Adrenal gland (tissue), 12 donors: ENCODE measurements around the gene AASDH. TPM values are rescaled to one million over a fixed set of nuclear protein-coding genes. Genes with fewer than 3 reads are reported as not detected.

Experiments
- DNase-seq, 7 donors: peaks; one replicate each; pipeline ENCODE4 v3.0.0-alpha.2; 2019 to 2020
- H3K27ac ChIP-seq, 5 donors: fragments of 200-600 bp; sonication (generic) in 4 of 5; 1 replicate in 3 of 5; 2 replicates in 2 of 5; pipeline versions ENCODE4 v1.5.1 to v1.8.0; 2016 to 2020; ENCODE audit warnings: mild to moderate bottlenecking in 1 of 5
- H3K27me3 ChIP-seq: fragments of 200-600 bp; 2 replicates; pipeline ENCODE4 v1.8.0; 2021
- H3K36me3 ChIP-seq, 2 donors: fragments of 200-600 bp; replicated peaks in 1 of 2; 1 replicate in 1 of 2; 2 replicates in 1 of 2; pipeline versions ENCODE4 v1.5.1 to v1.8.0; 2018 to 2022
- H3K4me1 ChIP-seq, 2 donors: fragments of 200-600 bp; replicated peaks in 1 of 2; 1 replicate in 1 of 2; 2 replicates in 1 of 2; pipeline versions ENCODE4 v1.5.1 to v1.8.0; 2018 to 2021
- H3K4me3 ChIP-seq, 4 donors: fragments of 200-600 bp; sonication (generic) in 3 of 4; one replicate each; pipeline ENCODE4 v1.5.1; 2016 to 2018
- H3K9me3 ChIP-seq, 3 donors: fragments of 200-600 bp; sonication (generic) in 1 of 3; replicated peaks in 1 of 3; 1 replicate in 2 of 3; 2 replicates in 1 of 3; pipeline versions ENCODE4 v1.5.1 to v1.8.0; 2016 to 2021
- CTCF ChIP-seq, 6 experiments: fragments of 450-650 bp in 4 of 6; fragments of 200-600 bp in 2 of 6; sonication (generic) in 1 of 6; IDR thresholded peaks; 1 replicate in 5 of 6; 2 replicates in 1 of 6; pipeline versions ENCODE4 v1.5.1 to v1.8.0; 2016 to 2021; ENCODE audit warnings: antibody characterized with exemption in 6 of 6, mild to moderate bottlenecking in 2 of 6, moderate library complexity in 1 of 6
- POLR2A ChIP-seq, 2 donors: fragments of 450-650 bp; IDR thresholded peaks; one replicate each; pipeline ENCODE4 v1.6.1; 2017; ENCODE audit warnings: antibody characterized with exemption in 2 of 2, mild to moderate bottlenecking in 2 of 2, moderate library complexity in 1 of 2
- WGBS, 4 donors: extraction: QIAGEN DNeasy Blood & Tissue Kit in 2 of 4; methylation state at CpG; one replicate each; pipeline versions ENCODE4 v1.1.5 to v1.1.7; 2013 to 2017; 5-methylcytosine and 5-hydroxymethylcytosine counted together
- intact Hi-C, 2 donors: fragments of 100-400 bp; cut with DNase I; formaldehyde crosslinking; loops; one replicate each; pipeline versions ENCODE4 v1.14.1 to v1.15.0; 2022 to 2023
- polyA plus RNA-seq, 3 donors: library from polyadenylated mRNA; stranded (reverse); fragments of 200-250 nt in 2 of 3; fragments of 350-450 nt in 1 of 3; fragmentation: Illumina TruSeq in 1 of 3; extraction: RNeasy Lipid Tissue Mini Kit (QIAGEN cat#74804) in 1 of 3; gene quantifications; one replicate each; pipeline ENCODE4 v1.2.3, GENCODE V29; 2013 to 2014
- total RNA-seq, 9 donors: library from RNA; depleted of rRNA in 4 of 9; stranded (reverse); fragments of >200 nt in 4 of 9; fragments of 120-200 nt in 1 of 9; fragmentation: NEBNext Ultra II Directional in 1 of 9; extraction: Animal tissue kit (Norgen Biotek cat#: 25700) in 1 of 9; gene quantifications; one replicate each; pipeline versions ENCODE4 v1.1.0 to v1.2.4, GENCODE V29; 2013 to 2023
- donor health status: healthy with polysubstance abuse.
- donor health status: Bipolar disorder and iron deficiency.
- donor health status: DM: yes; HTN: yes; CAD: no.
- donor health status: DM: no; HTN: no; CAD: no.
- donor health status: DM: no; HTN: no; CAD: no.
- donor health status: DM: yes; HTN: yes; CAD: no.

AASDH gene
- total and polyA plus RNA-seq, 12 donors: 2.5 to 22.2 (median 13.6) TPM

DNA sequence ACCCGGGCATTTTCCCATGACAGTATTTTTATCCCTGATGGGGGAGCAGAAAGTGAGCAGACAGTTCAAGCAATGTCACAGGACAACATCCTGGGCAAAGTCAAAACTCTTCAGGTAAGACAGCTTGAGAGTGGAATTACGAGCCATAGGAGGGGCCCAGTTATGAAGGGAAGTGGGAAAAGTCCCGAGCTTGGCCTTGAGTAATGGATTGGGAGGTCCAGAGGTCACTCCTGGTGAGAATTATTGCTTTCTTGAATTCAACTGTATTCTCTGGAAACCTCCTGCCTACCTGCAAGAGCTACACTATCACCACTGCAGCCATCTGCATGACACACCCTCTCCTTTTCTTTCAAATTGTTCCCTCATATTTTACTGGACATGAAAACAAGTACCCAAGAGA lies 89.1 kb downstream of the AASDH start:
- no peaks in the 10 kb centered on the region for H3K27me3 ChIP-seq
- H3K9me3 ChIP-seq: no peaks in the 10 kb centered on the region
- no peaks in the 10 kb centered on the region for H3K4me1 ChIP-seq
- no peak for TF ChIP-seq POLR2A (IDR thresholded peaks at IDR 0.05)
- no peak for TF ChIP-seq CTCF (IDR thresholded peaks at IDR 0.05)
- H3K36me3 ChIP-seq: no peaks in the 10 kb centered on the region
- no peak for DNase-seq
- 52 to 67% (median 63%) methylated on average over 3 of the region's 3 CpGs for WGBS, 4 donors
- no peak overlapping the region for H3K4me3 ChIP-seq
- H3K27ac ChIP-seq: no peak overlapping the region
- intact Hi-C loops: no loop called here

- H3K27me3 ChIP-seq: no peaks in the 10 kb centered on the region
- TF ChIP-seq CTCF (IDR thresholded peaks at IDR 0.05): no peak
- no peak for TF ChIP-seq POLR2A (IDR thresholded peaks at IDR 0.05)
- H3K27ac ChIP-seq: no peak overlapping the region
- H3K4me3 ChIP-seq: no peak overlapping the region
- intact Hi-C loops: no loop called here
- no peaks in the 10 kb centered on the region for H3K4me1 ChIP-seq
- 63 to 86% (median 72%) methylated on average over 2 of the region's 2 CpGs for WGBS, 4 donors
- no peaks in the 10 kb centered on the region for H3K9me3 ChIP-seq
- no peaks in the 10 kb centered on the region for H3K36me3 ChIP-seq
- no peak for DNase-seq
Measured at GRCh38 chr4:56297776-56298175, 89.5 kb downstream of the AASDH start.

- Histone ChIP-seq H3K4me3 (no peak overlapping the region), H3K36me3 (no peaks in the 10 kb centered on the region), H3K27ac (no peak overlapping the region), H3K4me1 (no peaks in the 10 kb centered on the region), H3K27me3 (no peaks in the 10 kb centered on the region), H3K9me3 (no peaks in the 10 kb centered on the region)
- intact Hi-C loops: no loop called here
- WGBS, 4 donors: 44 to 65% (median 59%) methylated on average over 2 to 3 of the region's 3 CpGs
- no peak for TF ChIP-seq POLR2A (IDR thresholded peaks at IDR 0.05)
- TF ChIP-seq CTCF (IDR thresholded peaks at IDR 0.05): no peak
- no peak for DNase-seq
Measured at GRCh38 chr4:56296526-56296925, 90.8 kb downstream of the AASDH start.

DNA sequence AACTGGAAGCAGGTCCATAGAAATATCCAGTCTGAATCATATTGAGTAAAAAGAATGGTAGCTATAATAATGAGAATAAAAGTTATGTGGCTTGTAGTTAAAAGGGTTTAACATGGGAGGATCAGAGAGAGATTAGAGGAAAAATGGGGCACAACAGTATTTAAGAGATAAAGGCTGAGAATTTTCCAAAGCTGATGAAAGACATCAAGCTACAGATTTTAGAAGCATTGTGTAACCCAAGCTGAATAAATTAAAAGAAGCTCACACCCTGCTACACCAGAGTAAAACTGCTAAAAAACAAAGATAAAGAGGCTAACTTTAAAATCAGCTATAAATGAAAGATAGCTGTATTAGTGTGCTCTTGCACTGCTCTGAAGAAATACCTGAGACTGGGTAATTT lies 94.2 kb downstream of the AASDH start:
- intact Hi-C loops: no loop called here
- no peak for DNase-seq
- H3K4me3 ChIP-seq: no peak overlapping the region
- no peaks in the 10 kb centered on the region for H3K27me3 ChIP-seq
- TF ChIP-seq POLR2A (IDR thresholded peaks at IDR 0.05) (no peak), CTCF (IDR thresholded peaks at IDR 0.05) (no peak)
- H3K36me3 ChIP-seq: no peaks in the 10 kb centered on the region
- no peaks in the 10 kb centered on the region for H3K4me1 ChIP-seq
- no peak overlapping the region for H3K27ac ChIP-seq
- no peaks in the 10 kb centered on the region for H3K9me3 ChIP-seq
